ENCODE results near the gene CRADD.
A peak's percentile ranks its signal among the peaks of the same experiment; 100 is the strongest.

Gene CRADD

GRCh38 chr12:93812626-93813025 lies 135.5 kb downstream of the CRADD start:
- H3K9me3 ChIP-seq = no peaks in the 10 kb centered on the region
- no peak overlapping the region for H3K4me3 ChIP-seq
- TF ChIP-seq CTCF (IDR thresholded peaks at IDR 0.05) = no peak
- intact Hi-C loops (cut with DNase I; ENCODE audit: low total_unique reads) = no loop called here
- no peak for DNase-seq
- H3K36me3 ChIP-seq = no peaks in the 10 kb centered on the region
- H3K27me3 ChIP-seq = no peaks in the 10 kb centered on the region
- H3K4me1 ChIP-seq = peaks cover 3 to 69% (median 35%) of the 10 kb centered on the region in 4 donors
- H3K27ac ChIP-seq = peak overlapping the region; percentile 85 to 87

GRCh38 chr12:93813186-93813585 lies 136.0 kb downstream of the CRADD start:
- no peaks in the 10 kb centered on the region for H3K9me3 ChIP-seq
- no peak for DNase-seq
- no peaks in the 10 kb centered on the region for H3K27me3 ChIP-seq
- no peak for TF ChIP-seq CTCF (IDR thresholded peaks at IDR 0.05)
- H3K36me3 ChIP-seq = no peaks in the 10 kb centered on the region
- H3K4me3 ChIP-seq = peak overlapping the region in 1 of 2 donors; percentile 26
- peak overlapping the region; percentile 85 to 87 for H3K27ac ChIP-seq
- H3K4me1 ChIP-seq = peaks cover 3 to 69% (median 35%) of the 10 kb centered on the region in 4 donors
- intact Hi-C loops (cut with DNase I; ENCODE audit: low total_unique reads) = no loop called here

GRCh38 chr12:93813972-93814821 lies 137.0 kb downstream of the CRADD start:
- intact Hi-C loops (cut with DNase I; ENCODE audit: low total_unique reads) = no loop called here
- Histone ChIP-seq H3K4me3 (peak overlapping the region; percentile 9 to 26), H3K36me3 (no peaks in the 10 kb centered on the region), H3K27me3 (no peaks in the 10 kb centered on the region), H3K27ac (peak overlapping the region; percentile 85 to 87), H3K9me3 (no peaks in the 10 kb centered on the region), H3K4me1 (peaks cover 3 to 70% (median 40%) of the 10 kb centered on the region in 4 donors)
- peak; percentile 1 to 26 for TF ChIP-seq CTCF (IDR thresholded peaks at IDR 0.05)
- DNase-seq = peak; percentile 92 to 95

- H3K36me3 ChIP-seq = no peaks in the 10 kb centered on the region
- H3K27ac ChIP-seq = peak overlapping the region; percentile 3 to 44
- H3K4me1 ChIP-seq = peaks cover 0 to 33% (median 19%) of the 10 kb centered on the region in 4 donors
- no peaks in the 10 kb centered on the region for H3K9me3 ChIP-seq
- TF ChIP-seq CTCF (IDR thresholded peaks at IDR 0.05) = no peak
- intact Hi-C loops (cut with DNase I; ENCODE audit: low total_unique reads) = loop anchor here (5.0 kb wide), 1 partner anchor 41 kb away; no protein-coding TSS in a partner anchor
- DNase-seq = no peak
- no peaks in the 10 kb centered on the region for H3K27me3 ChIP-seq
- H3K4me3 ChIP-seq = no peak overlapping the region
Observed at GRCh38 chr12:93818488-93819049, 141.4 kb downstream of the CRADD start.

- peaks cover 0 to 29% (median 15%) of the 10 kb centered on the region in 4 donors for H3K4me1 ChIP-seq
- peak overlapping the region; percentile 3 to 44 for H3K27ac ChIP-seq
- H3K9me3 ChIP-seq = no peaks in the 10 kb centered on the region
- H3K4me3 ChIP-seq = no peak overlapping the region
- H3K27me3 ChIP-seq = no peaks in the 10 kb centered on the region
- intact Hi-C loops (cut with DNase I; ENCODE audit: low total_unique reads) = loop anchor here (5.0 kb wide), 1 partner anchor 42 kb away; no protein-coding TSS in a partner anchor
- peak; percentile 72 to 78 for DNase-seq
- H3K36me3 ChIP-seq = no peaks in the 10 kb centered on the region
- TF ChIP-seq CTCF (IDR thresholded peaks at IDR 0.05) = no peak
Observed at GRCh38 chr12:93819050-93819491, 141.9 kb downstream of the CRADD start.

Measured in tibial artery (tissue), 4 donors.